Neural progenitor cell (in vitro differentiated cells): ENCODE results near the gene IFT25.

Source experiments
- CTCF ChIP-seq: fragments of 200-600 bp; sonication (generic); IDR thresholded peaks from 2 replicates; pipeline ENCODE4 v1.5.1; 2017; ENCODE audit warnings: antibody characterized with exemption, mild to moderate bottlenecking
- EZH2 ChIP-seq: fragments of 200-600 bp; sonication (generic); IDR thresholded peaks from 2 replicates; pipeline ENCODE4 v1.6.1; 2017; ENCODE audit warnings: antibody characterized with exemption, mild to moderate bottlenecking, moderate library complexity
- EZH2phosphoT487 ChIP-seq: fragments of 200-600 bp; sonication (generic); IDR thresholded peaks from 2 replicates; pipeline ENCODE4 v1.6.1; 2017; ENCODE audit warnings: antibody characterized with exemption

- TF ChIP-seq CTCF (no peak), EZH2phosphoT487 (no peak), EZH2 (no peak)
Observed at GRCh38 chr1:53938136-53938830, 7.2 kb downstream of the IFT25 start.
